Body of pancreas (tissue), 4 donors: ENCODE measurements around the gene GLI3. TPM values are rescaled to one million over a fixed set of nuclear protein-coding genes. Genes with fewer than 3 reads are reported as not detected.

ENCODE experiments used
- ATAC-seq: fragments of 150-250 bp; one replicate; pipeline ENCODE4 v1.9.1; 2016
- DNase-seq, 4 donors: peaks; one replicate each; pipeline ENCODE4 v3.0.0-alpha.2; 2019
- H3K27ac ChIP-seq, 4 donors: fragments of 200-600 bp; sonication (generic); 1 replicate in 3 of 4; 2 replicates in 1 of 4; pipeline versions ENCODE4 v1.5.1 to v1.6.1; 2016 to 2019; ENCODE audit warnings: mild to moderate bottlenecking in 1 of 4, mixed read lengths in 1 of 4, moderate library complexity in 1 of 4
- H3K27me3 ChIP-seq, 2 donors: fragments of 200-600 bp; sonication (generic); one replicate each; pipeline ENCODE4 v1.6.0; 2016; ENCODE audit warnings: mild to moderate bottlenecking in 1 of 2
- H3K36me3 ChIP-seq, 2 donors: fragments of 200-600 bp; sonication (generic); replicated peaks in 1 of 2; 2 replicates each; pipeline ENCODE4 v1.5.1; 2016; ENCODE audit warnings: low read depth in 2 of 2; ENCODE audit not compliant: insufficient read depth in 1 of 2
- H3K4me1 ChIP-seq: fragments of 200-600 bp; sonication (generic); one replicate; pipeline ENCODE4 v1.6.0; 2016
- H3K4me3 ChIP-seq, 2 donors: fragments of 200-600 bp; sonication (generic); 1 replicate in 1 of 2; 2 replicates in 1 of 2; pipeline ENCODE4 v1.5.1; 2016 to 2019
- H3K9me3 ChIP-seq, 3 donors: fragments of 200-600 bp; sonication (generic); 1 replicate in 2 of 3; 2 replicates in 1 of 3; pipeline ENCODE4 v1.5.1; 2016
- POLR2A ChIP-seq, 3 donors: fragments of 450-650 bp; IDR thresholded peaks; one replicate each; pipeline ENCODE4 v1.6.1; 2016; ENCODE audit warnings: antibody characterized with exemption in 3 of 3, mild to moderate bottlenecking in 2 of 3
- WGBS, 2 donors: methylation state at CpG; one replicate each; pipeline ENCODE4 v1.1.5; 2017; 5-methylcytosine and 5-hydroxymethylcytosine counted together
- intact Hi-C: fragments of 100-400 bp; cut with DNase I; formaldehyde crosslinking; loops from one replicate; pipeline ENCODE4 v1.15.1; 2023
- total RNA-seq, 2 donors: library from RNA; depleted of rRNA; stranded (reverse); fragments of >200 nt; gene quantifications; one replicate each; pipeline ENCODE4 v1.1.0, GENCODE V29; 2016
- TF ChIP-seq, protein P1 (sequence below), 7 experiments: fragments of 450-650 bp in 4 of 7; fragments of 200-600 bp in 3 of 7; sonication (generic) in 3 of 7; IDR thresholded peaks; one replicate each; pipeline ENCODE4 v1.5.1; 2016 to 2019; ENCODE audit warnings: antibody characterized with exemption in 7 of 7

The GLI3 gene
- total RNA-seq, 2 donors from 2014 or later: 1.0 to 2.0 TPM

DNA sequence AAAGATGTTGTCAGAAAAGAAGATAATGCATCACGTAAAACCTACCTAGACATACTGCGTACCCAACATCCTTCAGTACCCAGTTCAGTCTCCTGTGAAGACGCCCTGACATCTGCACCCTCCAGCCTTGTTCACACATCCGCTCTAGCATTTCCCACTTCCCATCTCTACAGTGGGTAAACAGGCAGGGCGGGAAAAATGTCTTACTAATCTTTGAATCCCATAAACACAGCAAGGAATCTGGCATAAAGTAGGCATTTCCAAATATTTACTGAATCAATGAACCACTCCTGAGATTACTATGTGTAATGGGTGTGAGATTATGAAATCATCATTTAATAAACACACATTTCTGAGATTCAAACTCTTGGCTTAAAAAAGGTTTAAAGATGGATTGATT, 132.8 kb downstream of the GLI3 start:
- Histone ChIP-seq H3K4me1 (no peaks in the 10 kb centered on the region), H3K27ac (no peak overlapping the region), H3K4me3 (no peak overlapping the region), H3K9me3 (no peaks in the 10 kb centered on the region), H3K36me3 (no peaks in the 10 kb centered on the region), H3K27me3 (peaks cover 0 to 5% of the 10 kb centered on the region in 2 donors)
- no peak for DNase-seq
- no peak for TF ChIP-seq POLR2A (IDR thresholded peaks at IDR 0.05)
- TF ChIP-seq, protein P1, sequence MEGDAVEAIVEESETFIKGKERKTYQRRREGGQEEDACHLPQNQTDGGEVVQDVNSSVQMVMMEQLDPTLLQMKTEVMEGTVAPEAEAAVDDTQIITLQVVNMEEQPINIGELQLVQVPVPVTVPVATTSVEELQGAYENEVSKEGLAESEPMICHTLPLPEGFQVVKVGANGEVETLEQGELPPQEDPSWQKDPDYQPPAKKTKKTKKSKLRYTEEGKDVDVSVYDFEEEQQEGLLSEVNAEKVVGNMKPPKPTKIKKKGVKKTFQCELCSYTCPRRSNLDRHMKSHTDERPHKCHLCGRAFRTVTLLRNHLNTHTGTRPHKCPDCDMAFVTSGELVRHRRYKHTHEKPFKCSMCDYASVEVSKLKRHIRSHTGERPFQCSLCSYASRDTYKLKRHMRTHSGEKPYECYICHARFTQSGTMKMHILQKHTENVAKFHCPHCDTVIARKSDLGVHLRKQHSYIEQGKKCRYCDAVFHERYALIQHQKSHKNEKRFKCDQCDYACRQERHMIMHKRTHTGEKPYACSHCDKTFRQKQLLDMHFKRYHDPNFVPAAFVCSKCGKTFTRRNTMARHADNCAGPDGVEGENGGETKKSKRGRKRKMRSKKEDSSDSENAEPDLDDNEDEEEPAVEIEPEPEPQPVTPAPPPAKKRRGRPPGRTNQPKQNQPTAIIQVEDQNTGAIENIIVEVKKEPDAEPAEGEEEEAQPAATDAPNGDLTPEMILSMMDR (IDR thresholded peaks at IDR 0.05): no peak
- intact Hi-C loops: no loop called here
- ATAC-seq: no peak
- 59 to 60% methylated on average over 5 of the region's 5 CpGs for WGBS, 2 donors

DNA sequence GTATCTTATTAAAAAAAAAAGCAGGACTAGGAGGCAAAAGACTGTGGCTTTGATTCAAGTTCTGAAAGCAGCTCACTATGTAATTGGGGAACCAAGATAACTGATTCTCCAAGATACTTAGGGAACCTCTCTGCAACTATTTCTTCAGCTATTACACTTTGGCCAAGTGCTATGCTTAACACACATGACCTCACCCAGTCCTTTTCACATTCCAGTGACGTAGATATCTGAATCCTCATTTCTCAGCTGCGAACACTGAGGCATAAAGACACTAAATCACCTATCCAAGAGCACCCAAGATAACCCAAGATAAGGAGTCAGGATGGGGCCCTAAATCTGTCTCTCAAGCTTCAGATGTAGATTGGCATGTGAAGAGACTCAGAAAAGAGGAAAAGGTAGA, 133.6 kb downstream of the GLI3 start:
- no peak for ATAC-seq
- TF ChIP-seq POLR2A (IDR thresholded peaks at IDR 0.05): no peak
- TF ChIP-seq, protein P1 (IDR thresholded peaks at IDR 0.05): no peak
- Histone ChIP-seq H3K4me1 (no peaks in the 10 kb centered on the region), H3K4me3 (no peak overlapping the region), H3K27me3 (peaks cover 0 to 5% of the 10 kb centered on the region in 2 donors), H3K9me3 (no peaks in the 10 kb centered on the region), H3K27ac (no peak overlapping the region), H3K36me3 (no peaks in the 10 kb centered on the region)
- no peak for DNase-seq
- WGBS, 2 donors: 57 to 61% methylated on average over 2 of the region's 2 CpGs
- intact Hi-C loops: no loop called here

DNA sequence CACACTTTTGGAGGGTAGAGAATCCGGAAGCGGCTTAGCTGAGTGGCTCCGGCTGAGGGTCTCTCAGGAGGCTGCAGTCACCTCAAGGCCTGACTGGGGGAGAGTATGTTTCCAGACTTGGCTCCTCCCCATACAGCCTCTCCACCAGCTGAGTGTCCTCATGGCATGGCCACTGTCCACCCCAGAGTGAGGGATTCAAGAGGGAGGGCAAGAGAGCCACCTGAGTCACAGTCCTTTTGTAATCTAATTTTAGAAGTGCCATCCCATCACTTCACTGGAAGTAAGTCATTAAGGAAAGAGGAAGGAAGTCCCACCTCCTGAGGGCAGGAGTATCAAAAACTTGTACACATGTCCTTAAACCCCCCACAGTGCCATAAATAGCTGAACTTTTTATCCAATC, 134.0 kb downstream of the GLI3 start:
- no peaks in the 10 kb centered on the region for H3K9me3 ChIP-seq
- WGBS, 2 donors: 83 to 89% methylated on average over 3 of the region's 3 CpGs
- H3K27ac ChIP-seq: no peak overlapping the region
- DNase-seq (no peak), ATAC-seq (no peak)
- H3K4me1 ChIP-seq: no peaks in the 10 kb centered on the region
- H3K36me3 ChIP-seq: no peaks in the 10 kb centered on the region
- no peak overlapping the region for H3K4me3 ChIP-seq
- intact Hi-C loops: no loop called here
- no peak for TF ChIP-seq POLR2A (IDR thresholded peaks at IDR 0.05)
- TF ChIP-seq, protein P1 (IDR thresholded peaks at IDR 0.05): no peak
- peaks cover 0 to 5% of the 10 kb centered on the region in 2 donors for H3K27me3 ChIP-seq

GRCh38 chr7:42102301-42102700, 134.7 kb downstream of the GLI3 start:
- H3K36me3 ChIP-seq: no peaks in the 10 kb centered on the region
- H3K4me3 ChIP-seq: no peak overlapping the region
- no peak for ATAC-seq
- TF ChIP-seq, protein P1 (IDR thresholded peaks at IDR 0.05): no peak
- no peak for TF ChIP-seq POLR2A (IDR thresholded peaks at IDR 0.05)
- H3K27ac ChIP-seq: no peak overlapping the region
- WGBS, 2 donors: 51 to 69% methylated on average over 4 of the region's 4 CpGs
- H3K27me3 ChIP-seq: peaks cover 0 to 5% of the 10 kb centered on the region in 2 donors
- no peak for DNase-seq
- no peaks in the 10 kb centered on the region for H3K9me3 ChIP-seq
- intact Hi-C loops: no loop called here
- no peaks in the 10 kb centered on the region for H3K4me1 ChIP-seq

DNA sequence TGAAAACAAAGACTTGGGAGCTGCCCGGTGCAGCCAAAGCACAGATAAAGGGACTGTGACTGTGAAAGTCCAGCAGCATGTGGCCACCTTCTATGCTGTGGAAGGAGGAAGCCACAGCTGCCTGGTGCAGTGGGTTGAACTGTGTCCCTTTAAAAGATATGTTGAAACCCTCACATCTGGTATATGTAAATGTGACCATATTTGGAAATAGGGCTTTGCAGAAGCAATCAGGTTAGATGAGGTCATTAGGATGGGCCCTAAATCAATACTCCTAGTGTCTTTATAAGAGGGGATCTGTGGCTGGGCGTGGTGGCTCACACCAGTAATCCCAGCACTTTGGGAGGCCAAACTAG, 136.9 kb downstream of the GLI3 start:
- 45 to 61% methylated on average over 2 of the region's 2 CpGs for WGBS, 2 donors
- no peak for DNase-seq
- no peak for TF ChIP-seq POLR2A (IDR thresholded peaks at IDR 0.05)
- TF ChIP-seq, protein P1 (IDR thresholded peaks at IDR 0.05): no peak
- intact Hi-C loops: no loop called here
- ATAC-seq: no peak
- no peaks in the 10 kb centered on the region for H3K4me1 ChIP-seq
- H3K4me3 ChIP-seq: no peak overlapping the region
- no peak overlapping the region for H3K27ac ChIP-seq
- H3K36me3 ChIP-seq: no peaks in the 10 kb centered on the region
- no peaks in the 10 kb centered on the region for H3K27me3 ChIP-seq
- H3K9me3 ChIP-seq: no peaks in the 10 kb centered on the region
